Bronchial epithelial cell (primary cell): ENCODE results near the gene RHOT2. TPM values are rescaled to one million over a fixed set of nuclear protein-coding genes. Genes with fewer than 3 reads are reported as not detected.

Experiments
- DNase-seq: peaks from one replicate; pipeline ENCODE4 v3.0.0-alpha.2; 2010; ENCODE audit warnings: low read depth
- FAIRE-seq: peaks from 2 replicates; lab custom pipeline; 2011; peaks lifted over from hg19 to GRCh38; lab: Jason Lieb, UNC
- H3K27me3 ChIP-seq: 2 replicates; pipeline ENCODE4 v1.5.1; 2011; ENCODE audit warnings: low read length; ENCODE audit not compliant: control insufficient read depth, insufficient read depth
- H3K36me3 ChIP-seq: 2 replicates; pipeline ENCODE4 v1.5.1; 2011; ENCODE audit warnings: low read length; ENCODE audit not compliant: control insufficient read depth, insufficient read depth
- H3K4me3 ChIP-seq: 2 replicates; pipeline ENCODE4 v1.5.1; 2011; ENCODE audit warnings: mild to moderate bottlenecking, low read depth, low read length, control low read depth
- CTCF ChIP-seq: IDR thresholded peaks from 2 replicates; pipeline ENCODE4 v1.5.1; 2011; ENCODE audit warnings: mild to moderate bottlenecking, moderate library complexity, low read length, control low read depth, inconsistent platforms; ENCODE audit not compliant: insufficient read depth, severe bottlenecking
- total RNA-seq: library from RNA; depleted of rRNA; stranded (reverse); fragments of >200 nt; gene quantifications from 2 replicates; pipeline ENCODE4 v1.2.1, GENCODE V29; 2014

The RHOT2 gene
- total RNA-seq, 1 donor from 2014 or later: 44.5 TPM

GRCh38 chr16:635573-636205 is 32.2 kb upstream of the RHOT2 start:
- H3K4me3 ChIP-seq: peak overlapping the region; percentile 91
- H3K36me3 ChIP-seq: peaks cover 3% of the 10 kb centered on the region
- no peak for FAIRE-seq
- no peak for DNase-seq
- TF ChIP-seq CTCF: no peak
- no peaks in the 10 kb centered on the region for H3K27me3 ChIP-seq

GRCh38 chr16:636206-637080 is 31.5 kb upstream of the RHOT2 start, which contains the start of gene METTL26:
METTL26 (minus strand) TSS chr16:636305; CDS start chr16:636290, 15 bp downstream.
- FAIRE-seq (no peak), DNase-seq (peak; percentile 82)
- Histone ChIP-seq H3K36me3 (peaks cover 3% of the 10 kb centered on the region), H3K27me3 (no peaks in the 10 kb centered on the region), H3K4me3 (peak within 1 kb of the TSS; percentile 91)
- TF ChIP-seq CTCF: peak; percentile 4

GRCh38 chr16:637081-638018 is 30.6 kb upstream of the RHOT2 start:
- no peak for DNase-seq
- no peaks in the 10 kb centered on the region for H3K27me3 ChIP-seq
- FAIRE-seq: no peak

GRCh38 chr16:638034-638543 is 29.8 kb upstream of the RHOT2 start:
- no peak for TF ChIP-seq CTCF
- Histone ChIP-seq H3K4me3 (no peak overlapping the region), H3K27me3 (no peaks in the 10 kb centered on the region), H3K36me3 (peaks cover 3% of the 10 kb centered on the region)
- no peak for DNase-seq
- FAIRE-seq: no peak

More at GRCh38 chr16:637081-638018, 30.6 kb upstream of the RHOT2 start:
- no peak for TF ChIP-seq CTCF
- Histone ChIP-seq H3K36me3 (peaks cover 3% of the 10 kb centered on the region), H3K4me3 (peak overlapping the region; percentile 91)

GRCh38 chr16:638836-639235 is 29.1 kb upstream of the RHOT2 start:
- Histone ChIP-seq H3K36me3 (peaks cover 2% of the 10 kb centered on the region), H3K4me3 (no peak overlapping the region), H3K27me3 (no peaks in the 10 kb centered on the region)
- DNase-seq: no peak
- no peak for TF ChIP-seq CTCF
- no peak for FAIRE-seq
